ENCODE data around the gene SPTY2D1. TPM values are rescaled to one million over a fixed set of nuclear protein-coding genes. Genes with fewer than 3 reads are reported as not detected.
"Not testable (repeated sequence)": the region's sequence is repeated elsewhere in the genome, so short reads cannot be mapped to it uniquely, and the experiment has no call there.

Gene SPTY2D1
- total RNA-seq, 2 experiments from 2014 or later, result 15.6 to 15.8 TPM

DNA sequence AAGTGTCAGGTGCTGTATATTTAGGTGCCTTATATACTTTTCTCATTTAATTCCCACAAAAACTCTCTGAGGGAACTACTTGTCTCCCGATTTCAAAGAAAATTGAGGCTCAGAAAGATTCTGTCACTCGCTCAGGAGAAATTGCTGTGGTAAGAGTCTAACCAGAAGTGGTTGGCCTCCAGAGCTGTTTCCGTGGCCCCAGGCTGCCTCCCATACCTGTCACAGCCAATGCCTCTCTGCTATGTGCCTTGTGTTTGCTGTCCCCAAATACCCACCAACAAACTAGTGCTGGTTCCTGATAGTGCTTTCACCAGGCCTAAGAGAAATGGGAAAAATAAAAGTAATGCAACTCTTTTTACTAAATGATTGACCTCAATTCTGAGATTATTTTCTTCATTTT is 43.4 kb upstream of the SPTY2D1 start:
- intact Hi-C loops (cut with micrococcal nuclease; ENCODE audit: unreplicated experiment), result no loop called here
- no peak overlapping the region for H3K27ac ChIP-seq (ENCODE audit: low read depth, low read length, poor library complexity, severe bottlenecking)
- no peak overlapping the region for H2AFZ ChIP-seq (ENCODE audit: low read length)
- no peaks in the 10 kb centered on the region for H3K4me1 ChIP-seq (ENCODE audit: insufficient read depth, low read length, poor library complexity, severe bottlenecking)
- no peak overlapping the region for H3K4me3 ChIP-seq (ENCODE audit: low read depth, low read length, poor library complexity, severe bottlenecking)
- TF ChIP-seq EZH2phosphoT487 (IDR thresholded peaks at IDR 0.05; ENCODE audit: borderline replicate concordance, low read depth, low read length) (no peak), CTCF (conservative IDR thresholded peaks at IDR 0.05; ENCODE audit: low read length) (no peak)
- no peaks in the 10 kb centered on the region for H4K20me1 ChIP-seq (ENCODE audit: insufficient read depth, low read length)
- ChIA-PET POLR2A (no interaction called here), CTCF (ENCODE audit: unreplicated experiment) (no interaction called here)
- H3K9me3 ChIP-seq (ENCODE audit: low read length), result no peaks in the 10 kb centered on the region
- H3K79me2 ChIP-seq (ENCODE audit: insufficient read depth, low read depth, low read length), result no peaks in the 10 kb centered on the region
- no peaks in the 10 kb centered on the region for H3K36me3 ChIP-seq (ENCODE audit: insufficient read depth, low read length)
- no peaks in the 10 kb centered on the region for H3K9me2 ChIP-seq (ENCODE audit: insufficient read depth, low read length)
- H3K4me2 ChIP-seq (ENCODE audit: low read length), result no peak overlapping the region
- no TSS peak for BruUV-seq (replicated peaks)
- no peak for DNase-seq (ENCODE audit: low spot score)

DNA sequence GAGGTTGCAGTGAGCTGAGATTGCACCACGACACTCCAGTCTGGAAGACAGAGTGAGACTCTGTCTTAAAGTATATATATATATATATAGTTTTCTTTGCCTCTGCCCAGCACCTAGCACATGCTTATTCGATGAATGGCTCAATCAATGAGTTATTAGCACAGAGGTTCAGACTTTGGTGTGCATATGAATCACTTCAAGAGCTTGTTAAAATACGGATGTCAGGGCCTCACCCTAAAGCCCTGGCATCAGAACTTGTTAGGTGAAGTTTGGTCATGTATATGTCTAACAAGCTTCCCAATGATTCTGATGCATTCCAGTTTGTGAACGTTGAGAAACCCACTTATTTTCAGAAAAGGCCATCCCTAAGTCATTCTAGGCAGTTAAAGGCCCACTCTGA is 42.7 kb upstream of the SPTY2D1 start:
- Histone ChIP-seq H3K9me3 (ENCODE audit: low read length) (no peaks in the 10 kb centered on the region), H3K36me3 (ENCODE audit: insufficient read depth, low read length) (no peaks in the 10 kb centered on the region), H3K9me2 (ENCODE audit: insufficient read depth, low read length) (no peaks in the 10 kb centered on the region), H3K4me1 (ENCODE audit: insufficient read depth, low read length, poor library complexity, severe bottlenecking) (no peaks in the 10 kb centered on the region), H4K20me1 (ENCODE audit: insufficient read depth, low read length) (no peaks in the 10 kb centered on the region), H3K79me2 (ENCODE audit: insufficient read depth, low read depth, low read length) (no peaks in the 10 kb centered on the region), H3K4me3 (ENCODE audit: low read depth, low read length, poor library complexity, severe bottlenecking) (no peak overlapping the region), H3K27ac (ENCODE audit: low read depth, low read length, poor library complexity, severe bottlenecking) (no peak overlapping the region), H3K4me2 (ENCODE audit: low read length) (no peak overlapping the region), H2AFZ (ENCODE audit: low read length) (no peak overlapping the region)
- ChIA-PET POLR2A (interaction anchor here (0.6 to 0.9 kb wide), 3 partner anchors 12 to 67 kb away, joined by 3 to 7 read pairs (median 4); no protein-coding TSS in a partner anchor), CTCF (ENCODE audit: unreplicated experiment) (no interaction called here)
- TF ChIP-seq EZH2phosphoT487 (IDR thresholded peaks at IDR 0.05; ENCODE audit: borderline replicate concordance, low read depth, low read length), result no peak
- no peak for TF ChIP-seq CTCF (conservative IDR thresholded peaks at IDR 0.05; ENCODE audit: low read length)
- no TSS peak for BruUV-seq (replicated peaks)
- no peak for DNase-seq (ENCODE audit: low spot score)
- intact Hi-C loops (cut with micrococcal nuclease; ENCODE audit: unreplicated experiment), result no loop called here

GRCh38 chr11:18672209-18672608 is 38.1 kb upstream of the SPTY2D1 start:
- POLR2A ChIA-PET; intact Hi-C loops (cut with micrococcal nuclease; ENCODE audit: unreplicated experiment); H4K20me1 ChIP-seq (ENCODE audit: insufficient read depth, low read length); H2AFZ ChIP-seq (ENCODE audit: low read length); H3K4me3 ChIP-seq (ENCODE audit: low read depth, low read length, poor library complexity, severe bottlenecking); H3K27ac ChIP-seq (ENCODE audit: low read depth, low read length, poor library complexity, severe bottlenecking); H3K4me1 ChIP-seq (ENCODE audit: insufficient read depth, low read length, poor library complexity, severe bottlenecking); H3K79me2 ChIP-seq (ENCODE audit: insufficient read depth, low read depth, low read length); H3K4me2 ChIP-seq (ENCODE audit: low read length); H3K9me2 ChIP-seq (ENCODE audit: insufficient read depth, low read length); CTCF ChIA-PET (ENCODE audit: unreplicated experiment); BruUV-seq (replicated peaks); H3K9me3 ChIP-seq (ENCODE audit: low read length); H3K36me3 ChIP-seq (ENCODE audit: insufficient read depth, low read length): not testable (repeated sequence)
- DNase-seq (ENCODE audit: low spot score), result peak; percentile 18
